GM12878 (cell line): ENCODE measurements around the gene PITPNB. TPM values are rescaled to one million over a fixed set of nuclear protein-coding genes. Genes with fewer than 3 reads are reported as not detected.
A peak's percentile ranks its signal among the peaks of the same experiment; 100 is the strongest.

ENCODE experiments used
- ATF2 ChIP-seq: IDR thresholded peaks from 2 replicates; pipeline ENCODE4 v1.6.1; 2012; ENCODE audit warnings: low read length, inconsistent platforms
- CBX3 ChIP-seq: fragments of 200-600 bp; sonication (generic); IDR thresholded peaks from 2 replicates; pipeline ENCODE4 v1.6.1; 2016; ENCODE audit warnings: low read depth, borderline replicate concordance
- CHD4 ChIP-seq: fragments of 200-600 bp; sonication (generic); IDR thresholded peaks from 2 replicates; pipeline ENCODE4 v1.6.1; 2016; ENCODE audit warnings: mild to moderate bottlenecking
- CREM ChIP-seq: IDR thresholded peaks from 2 replicates; pipeline ENCODE4 v1.6.1; 2014; ENCODE audit warnings: antibody characterized with exemption, low read depth
- EZH2 ChIP-seq: IDR thresholded peaks from 2 replicates; pipeline ENCODE4 v1.6.1; 2012; ENCODE audit warnings: low read depth, mild to moderate bottlenecking, control low read depth, inconsistent platforms, low read length, borderline replicate concordance; ENCODE audit not compliant: control insufficient read depth
- FOS ChIP-seq: IDR thresholded peaks from 3 replicates; pipeline ENCODE4 v1.6.1; 2011; ENCODE audit warnings: borderline replicate concordance; ENCODE audit not compliant: insufficient read length; ENCODE audit errors: extremely low read depth
- GATAD2B ChIP-seq: fragments of 450-650 bp; conservative IDR thresholded peaks from 2 replicates; pipeline ENCODE4 v1.6.1; 2017; ENCODE audit warnings: low read depth, mild to moderate bottlenecking, moderate library complexity
- LARP7 ChIP-seq: fragments of 450-650 bp; IDR thresholded peaks from 2 replicates; pipeline ENCODE4 v1.6.1; 2017; ENCODE audit warnings: mild to moderate bottlenecking
- NFIC ChIP-seq: IDR thresholded peaks from 2 replicates; pipeline ENCODE4 v1.6.1; 2012; ENCODE audit warnings: low read depth, mild to moderate bottlenecking, inconsistent platforms, low read length, moderate library complexity
- NKRF ChIP-seq: fragments of 450-650 bp; conservative IDR thresholded peaks from 2 replicates; pipeline ENCODE4 v1.6.1; 2017; ENCODE audit warnings: mild to moderate bottlenecking, moderate library complexity
- RB1 ChIP-seq: fragments of 450-650 bp; formaldehyde crosslinking; IDR thresholded peaks from 2 replicates; pipeline ENCODE4 v1.6.1; 2017; ENCODE audit warnings: mild to moderate bottlenecking, borderline replicate concordance
- RUNX3 ChIP-seq: IDR thresholded peaks from 2 replicates; pipeline ENCODE4 v1.6.1; 2012; ENCODE audit warnings: low read length, inconsistent platforms
- SRF ChIP-seq, 2 experiments: IDR thresholded peaks; 2 replicates each; pipeline ENCODE4 v1.6.1; 2011; ENCODE audit warnings: low read depth in 2 of 2, low read length in 2 of 2, mild to moderate bottlenecking in 1 of 2, moderate library complexity in 1 of 2
- STAT1 ChIP-seq: fragments of 450-650 bp; conservative IDR thresholded peaks from 2 replicates; pipeline ENCODE4 v1.6.1; 2014; ENCODE audit warnings: antibody characterized with exemption, mild to moderate bottlenecking
- ZBTB11 ChIP-seq: fragments of 450-650 bp; formaldehyde crosslinking; IDR thresholded peaks from 2 replicates; pipeline ENCODE4 v1.5.0; 2022; ENCODE audit warnings: mild to moderate bottlenecking, missing genetic modification characterization
- ZBTB33 ChIP-seq: fragments of 450-650 bp; IDR thresholded peaks from 2 replicates; pipeline ENCODE4 v1.6.1; 2017; ENCODE audit warnings: mild to moderate bottlenecking
- ZNF207 ChIP-seq: fragments of 450-650 bp; IDR thresholded peaks from 2 replicates; pipeline ENCODE4 v1.6.1; 2014; ENCODE audit warnings: antibody characterized with exemption, mild to moderate bottlenecking, borderline replicate concordance
- ZNF622 ChIP-seq: fragments of 450-650 bp; IDR thresholded peaks from 2 replicates; pipeline ENCODE4 v1.6.1; 2017; ENCODE audit warnings: mild to moderate bottlenecking, inconsistent platforms
- ZNF687 ChIP-seq: fragments of 450-650 bp; IDR thresholded peaks from 2 replicates; pipeline ENCODE4 v1.6.1; 2017; ENCODE audit warnings: mild to moderate bottlenecking, moderate library complexity
- polyA plus RNA-seq, 11 experiments: library from polyadenylated mRNA; depleted of rRNA in 4 of 11; unstranded in 6 of 11; stranded (reverse) in 5 of 11; fragments of >200 nt; fragmentation: Nextera tagmentation in 4 of 11; fragmentation: Illumina TruSeq in 1 of 11; extraction: Ambion mirVana in 4 of 11; extraction: Trizol in 1 of 11; gene quantifications; 1 replicate in 1 of 11; 2 replicates in 10 of 11; pipeline versions ENCODE4 v1.2.1 to v1.2.3, GENCODE V29; 2011 to 2016; ENCODE audit warnings: inconsistent platforms in 2 of 11, missing spikeins in 2 of 11, low read depth in 1 of 11
- total RNA-seq, 4 experiments: library from RNA; depleted of rRNA in 3 of 4; stranded (reverse); fragments of >200 nt in 3 of 4; fragmentation: Illumina TruSeq in 1 of 4; extraction: Trizol in 1 of 4; gene quantifications; 2 replicates each; pipeline versions ENCODE4 v1.2.1 to v1.2.3, GENCODE V29; 2013 to 2021

The PITPNB gene
- total and polyA plus RNA-seq, 10 of the 15 experiments (the other 5 are each of a cell fraction or from before 2014, with no cell fraction given): 19.7 to 116 (median 64.9) TPM

GRCh38 chr22:27895600-27895999 lies 23.5 kb downstream of the PITPNB start (continued):
- TF ChIP-seq CREM: peak; percentile 70
- no peak for TF ChIP-seq ZBTB11 (CRISPR knock-in tag)
- TF ChIP-seq STAT1: no peak
- TF ChIP-seq ZNF622: no peak
- TF ChIP-seq CHD4: no peak
- peak; percentile 83 for TF ChIP-seq RUNX3
- no peak for TF ChIP-seq FOS
- TF ChIP-seq RB1: no peak
- TF ChIP-seq SRF (IDR thresholded peaks at IDR 0.05; ENCODE audit: low read depth in 2 of 2, low read length in 2 of 2): no peak
- TF ChIP-seq EZH2: no peak
- TF ChIP-seq ZNF207: no peak
- TF ChIP-seq ZNF687: peak; percentile 33; the same call in 1 of the 2 replicates
- TF ChIP-seq LARP7: no peak
- no peak for TF ChIP-seq GATAD2B
- no peak for TF ChIP-seq NKRF
- no peak for TF ChIP-seq CBX3
- no peak; the same call in 1 of the 2 replicates for TF ChIP-seq NFIC
- no peak for TF ChIP-seq ZBTB33
- peak; percentile 74 for TF ChIP-seq ATF2
